GM21825 (cell line): ENCODE measurements around the gene SCGB3A1.

Experiments
- ATAC-seq: cut with Tn5 transposase; IDR thresholded peaks from one replicate; pipeline ENCODE4 v1.9.1; 2021; ENCODE audit warnings: mild to moderate bottlenecking, moderate library complexity; ENCODE audit not compliant: unreplicated experiment

The SCGB3A1 gene

DNA sequence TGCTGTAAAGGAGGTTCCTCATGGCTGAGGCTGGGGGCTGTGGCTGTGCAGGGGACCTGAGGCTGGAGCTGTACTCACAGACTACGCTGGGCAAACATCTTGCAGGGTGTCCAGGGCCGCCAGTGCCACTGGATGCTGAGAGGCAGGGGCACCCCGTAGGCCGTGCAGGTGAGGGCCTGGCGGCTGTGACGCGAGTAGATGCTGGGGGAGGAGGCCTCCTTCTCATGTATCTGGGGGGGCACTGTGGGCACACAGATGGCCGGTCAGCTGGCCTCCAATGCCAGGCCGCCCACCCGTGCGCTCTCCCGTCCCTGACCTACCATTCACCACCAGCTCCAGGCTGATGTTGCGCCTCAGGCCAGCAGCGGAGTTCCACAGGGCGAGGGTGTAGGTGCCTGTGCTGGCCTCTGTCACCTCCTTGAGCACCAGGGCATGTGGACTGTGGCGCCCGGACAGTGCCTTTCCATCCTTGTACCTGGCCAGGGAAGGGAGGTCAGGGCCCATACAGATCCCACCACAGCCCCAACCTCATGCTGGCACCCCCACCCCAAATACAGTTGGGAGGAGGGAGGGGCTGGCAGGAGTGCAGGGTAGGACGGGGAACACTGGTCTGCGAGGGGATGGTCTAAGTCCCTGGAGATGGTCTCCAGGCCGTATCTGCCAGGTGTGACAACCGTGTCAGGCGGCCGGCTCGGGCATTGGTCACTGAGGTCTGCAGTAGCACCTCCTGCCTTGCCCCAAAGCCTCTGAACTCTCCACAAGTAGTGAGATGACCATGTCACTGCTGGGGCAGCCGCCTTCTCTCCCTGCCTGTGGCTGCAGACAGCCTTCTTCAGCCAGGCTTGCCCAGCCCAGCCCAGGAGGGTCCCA is 34.7 kb upstream of the SCGB3A1 start:
- ATAC-seq, result no peak

- no peak for ATAC-seq
Measured at GRCh38 chr5:180625125-180625790, 34.0 kb upstream of the SCGB3A1 start.

- ATAC-seq, result no peak
Measured at GRCh38 chr5:180624587-180624986, 33.3 kb upstream of the SCGB3A1 start.

DNA sequence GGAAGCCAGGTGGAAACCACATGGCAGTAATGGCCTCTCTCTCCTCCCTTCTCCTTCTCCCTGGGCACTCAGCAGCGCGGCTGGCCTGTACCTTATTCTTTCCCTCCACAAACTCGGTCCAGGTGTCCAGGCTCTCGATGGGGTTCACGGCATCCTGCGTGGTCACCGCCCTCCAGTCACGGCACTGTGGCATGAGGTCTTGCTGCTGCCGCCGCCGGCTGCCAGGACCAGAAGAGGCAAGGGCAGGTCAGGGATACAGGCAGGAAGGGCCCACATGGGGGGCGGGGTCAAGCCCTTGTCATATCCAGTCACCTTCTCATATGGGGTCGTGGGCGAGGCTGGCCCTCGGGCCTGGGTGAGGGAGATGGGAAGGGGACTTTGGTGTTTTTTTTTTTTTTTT is 32.5 kb upstream of the SCGB3A1 start:
- ATAC-seq, result no peak

DNA sequence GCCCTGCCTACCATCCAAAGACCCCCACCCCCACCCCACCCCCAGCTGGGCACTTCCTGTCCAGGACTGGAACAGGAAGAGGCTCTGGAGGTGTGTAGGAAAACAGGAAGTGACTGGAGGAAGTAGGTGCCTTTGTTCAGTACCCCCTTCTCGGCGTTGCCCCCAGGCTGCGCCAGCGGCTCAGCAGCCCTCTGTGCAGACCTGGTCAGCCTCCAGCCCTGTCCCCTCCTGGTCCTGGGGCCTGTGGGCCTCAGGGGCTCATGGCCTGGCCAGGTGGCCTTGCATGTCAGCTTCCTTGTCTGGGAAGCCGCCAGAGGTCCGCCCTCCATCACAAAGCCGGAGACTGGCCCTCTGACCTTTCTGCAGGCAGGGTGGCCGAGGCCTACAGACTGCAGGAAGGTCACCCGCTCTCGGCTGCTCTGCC is 32.1 kb upstream of the SCGB3A1 start:
- ATAC-seq, result no peak

GRCh38 chr5:180622910-180623309 is 31.6 kb upstream of the SCGB3A1 start:
- no peak for ATAC-seq

- no peak for ATAC-seq
Measured at GRCh38 chr5:180621311-180621710, 30.0 kb upstream of the SCGB3A1 start.

DNA sequence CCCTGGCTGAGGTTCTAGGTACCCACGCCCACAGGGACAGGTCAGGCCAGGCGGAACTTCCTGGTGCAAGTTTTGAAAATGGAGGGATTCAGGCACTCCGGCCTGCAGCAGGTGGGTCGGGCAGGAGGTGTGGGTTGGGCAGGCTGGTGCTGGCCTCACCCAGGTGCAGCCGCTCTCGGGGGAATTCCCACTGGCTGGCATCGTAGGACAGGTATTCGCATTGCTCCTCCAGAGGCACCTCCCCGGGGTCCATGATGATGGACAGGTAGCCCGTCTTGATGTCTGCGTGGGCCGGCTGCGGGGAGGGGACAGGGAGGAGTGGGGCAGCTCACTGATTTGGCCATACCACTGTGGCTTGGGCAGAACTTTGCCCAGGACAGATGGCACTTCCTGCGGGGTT is 28.7 kb upstream of the SCGB3A1 start:
- ATAC-seq, result no peak

GRCh38 chr5:180619563-180619915 is 28.2 kb upstream of the SCGB3A1 start:
- ATAC-seq, result no peak

- ATAC-seq, result no peak
Measured at GRCh38 chr5:180618829-180619562, 27.7 kb upstream of the SCGB3A1 start.

GRCh38 chr5:180618487-180618828 is 27.2 kb upstream of the SCGB3A1 start:
- no peak for ATAC-seq

- no peak for ATAC-seq
Measured at GRCh38 chr5:180613814-180614188, 22.5 kb upstream of the SCGB3A1 start.

DNA sequence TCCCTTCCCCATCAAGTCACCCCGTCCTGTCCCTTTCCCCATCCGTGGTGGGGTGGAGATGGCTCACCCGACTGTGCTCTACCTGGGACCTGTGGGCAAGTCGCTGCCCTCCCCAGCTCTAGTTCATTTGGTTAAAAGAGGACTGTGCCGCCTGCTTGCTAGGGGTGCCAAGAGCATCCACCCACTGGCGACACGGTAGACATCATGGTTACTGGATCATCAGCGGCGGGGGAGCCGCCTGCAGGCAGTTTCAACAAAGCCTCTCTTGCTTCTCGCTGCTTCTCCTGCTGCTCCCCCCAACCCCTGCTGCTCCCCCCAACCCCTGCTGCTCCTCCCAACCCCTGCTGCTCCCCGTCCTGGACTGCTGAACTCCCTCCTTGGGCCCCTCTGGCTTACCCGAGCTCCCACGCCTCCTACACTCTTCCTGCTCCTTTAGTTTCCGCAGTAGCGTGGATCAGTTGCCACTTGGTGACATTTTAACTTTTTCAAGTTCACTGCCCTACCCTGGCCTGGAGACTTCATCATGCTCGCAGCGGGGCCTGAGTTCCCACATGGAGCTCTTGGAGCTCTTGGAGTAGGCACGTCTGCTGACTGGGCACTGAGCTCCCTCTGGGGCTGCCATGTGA is 22.0 kb upstream of the SCGB3A1 start:
- ATAC-seq, result no peak

DNA sequence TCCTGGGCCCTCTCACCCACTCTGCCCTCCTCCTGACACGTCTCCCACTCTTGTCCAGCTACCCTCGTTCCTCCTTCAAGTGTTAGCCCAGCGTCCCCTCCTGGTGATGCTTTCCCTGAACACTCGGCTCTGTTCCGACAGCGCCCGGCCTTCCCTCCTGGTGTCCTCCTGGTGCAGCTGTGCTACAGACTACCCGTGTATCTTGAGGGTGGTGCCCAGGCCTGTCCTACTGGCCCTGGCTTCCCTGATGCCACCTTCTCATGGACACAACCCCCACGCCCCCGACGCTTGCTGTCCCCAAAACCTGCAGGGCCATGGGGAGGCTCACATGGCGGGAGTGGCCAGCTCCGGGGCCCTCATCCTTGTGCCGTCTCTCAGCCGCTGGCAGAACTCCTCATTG is 21.4 kb upstream of the SCGB3A1 start:
- ATAC-seq, result no peak

DNA sequence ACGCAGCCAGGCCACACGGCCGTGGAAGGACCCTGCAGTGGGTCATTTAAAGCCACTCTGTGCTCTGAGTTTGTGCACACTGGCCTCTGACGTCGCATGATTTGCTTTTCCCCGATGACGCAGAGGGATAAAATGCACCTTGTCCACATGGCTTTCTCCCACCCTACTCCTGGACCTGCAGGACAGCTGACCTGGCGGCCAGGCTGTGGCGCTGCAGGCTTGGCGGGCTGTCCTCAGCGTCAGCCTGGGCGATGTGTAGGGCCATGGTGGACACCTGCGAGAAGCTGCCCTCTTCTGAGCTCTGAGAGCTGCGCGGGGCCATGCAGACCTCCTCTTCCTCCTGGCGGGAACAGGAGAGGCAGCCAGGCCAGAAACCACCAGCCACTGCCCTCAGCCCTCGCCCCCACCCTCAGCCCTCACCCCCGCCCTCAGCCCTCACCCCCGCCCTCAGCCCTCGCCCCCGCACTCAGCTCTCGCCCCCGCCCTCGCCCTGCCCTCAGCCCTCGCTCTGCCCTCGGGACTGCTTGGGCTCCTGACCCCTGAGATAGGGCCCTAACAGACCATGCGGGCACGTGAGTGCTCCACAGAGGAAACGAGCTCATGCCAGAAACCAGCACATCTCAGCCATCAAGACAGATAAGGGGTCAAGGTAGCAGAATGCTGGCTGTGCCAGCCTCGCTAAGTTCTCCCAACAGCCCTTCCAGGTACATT is 20.0 kb upstream of the SCGB3A1 start:
- ATAC-seq, result no peak

GRCh38 chr5:180609817-180610550 is 18.7 kb upstream of the SCGB3A1 start:
- no peak for ATAC-seq

GRCh38 chr5:180609386-180609785 is 18.1 kb upstream of the SCGB3A1 start:
- no peak for ATAC-seq

DNA sequence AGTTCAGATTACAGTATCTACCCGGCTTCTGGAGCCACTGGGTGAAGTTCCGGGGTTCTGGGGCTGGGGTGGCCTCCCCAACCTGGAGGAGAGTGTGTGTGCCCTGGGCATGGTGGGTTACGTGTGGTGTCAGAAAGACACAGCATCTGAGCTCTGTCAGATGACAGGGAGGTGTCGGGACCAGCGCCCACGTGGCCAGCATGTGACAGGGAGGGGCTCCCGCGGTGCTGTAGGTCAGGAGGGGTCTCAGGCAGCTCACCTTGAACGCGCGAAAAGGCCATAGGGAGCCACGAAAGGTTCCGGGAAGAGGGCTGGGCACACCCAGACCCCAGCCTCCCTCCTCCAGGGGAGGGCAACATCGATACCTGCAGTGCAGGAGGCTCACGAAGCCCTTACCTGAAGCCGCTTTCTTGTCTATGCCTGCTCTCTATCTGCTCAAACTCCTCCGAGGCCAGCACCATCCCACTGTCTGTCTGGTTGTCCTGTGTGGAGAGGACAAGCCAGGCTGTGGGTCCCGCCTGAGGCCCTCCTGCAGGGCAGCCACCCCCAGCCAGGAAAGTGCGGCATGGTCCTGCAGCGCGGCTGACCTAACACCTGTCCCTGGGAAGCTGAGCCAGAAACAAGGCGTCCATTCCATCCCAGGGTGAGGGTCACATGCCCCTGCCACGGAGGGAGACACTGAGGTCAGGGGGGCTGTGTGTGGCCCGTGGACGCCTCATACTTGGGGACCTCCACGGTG is 17.4 kb upstream of the SCGB3A1 start:
- ATAC-seq, result no peak

- ATAC-seq, result no peak
Measured at GRCh38 chr5:180607861-180608571, 16.7 kb upstream of the SCGB3A1 start.
